Esophagus muscularis mucosa (tissue), 4 donors: ENCODE measurements around the gene TMEM255B. TPM values are rescaled to one million over a fixed set of nuclear protein-coding genes. Genes with fewer than 3 reads are reported as not detected.
A peak's percentile ranks its signal among the peaks of the same experiment; 100 is the strongest.

Experiments
- DNase-seq: peaks from one replicate; pipeline ENCODE4 v3.0.0-alpha.2; 2017; ENCODE audit errors: extremely low spot score
- H3K27ac ChIP-seq, 4 donors: fragments of 200-600 bp; sonication (generic); replicated peaks in 1 of 4; 1 replicate in 3 of 4; 2 replicates in 1 of 4; pipeline ENCODE4 v1.5.1; 2016 to 2019; ENCODE audit warnings: mild to moderate bottlenecking in 1 of 4
- H3K27me3 ChIP-seq, 4 donors: fragments of 200-600 bp; sonication (generic); one replicate each; pipeline versions ENCODE4 v1.5.1 to v1.6.0; 2016 to 2019
- H3K36me3 ChIP-seq, 4 donors: fragments of 200-600 bp; sonication (generic); one replicate each; pipeline ENCODE4 v1.5.1; 2016 to 2019
- H3K4me1 ChIP-seq, 4 donors: fragments of 200-600 bp; sonication (generic); one replicate each; pipeline ENCODE4 v1.5.1; 2016 to 2019
- H3K4me3 ChIP-seq, 4 donors: fragments of 200-600 bp; sonication (generic); 1 replicate in 2 of 4; 2 replicates in 2 of 4; pipeline ENCODE4 v1.5.1; 2016 to 2019; ENCODE audit warnings: mild to moderate bottlenecking in 4 of 4, moderate library complexity in 1 of 4
- H3K9me3 ChIP-seq, 4 donors: fragments of 200-600 bp; sonication (generic); 1 replicate in 3 of 4; 2 replicates in 1 of 4; pipeline ENCODE4 v1.5.1; 2016 to 2019
- EP300 ChIP-seq: sonication (generic); formaldehyde crosslinking; IDR thresholded peaks from one replicate; pipeline ENCODE4 v1.6.1; 2017; ENCODE audit warnings: antibody characterized with exemption
- POLR2A ChIP-seq: fragments of 450-650 bp; IDR thresholded peaks from one replicate; pipeline ENCODE4 v1.6.1; 2017; ENCODE audit warnings: antibody characterized with exemption, moderate library complexity, mild to moderate bottlenecking, low read depth
- POLR2AphosphoS5 ChIP-seq, 2 donors: sonication (generic); formaldehyde crosslinking; IDR thresholded peaks; one replicate each; pipeline ENCODE4 v1.6.1; 2017; ENCODE audit warnings: antibody characterized with exemption in 2 of 2
- WGBS: methylation state at CpG from one replicate; pipeline ENCODE4 v1.1.5; 2018; 5-methylcytosine and 5-hydroxymethylcytosine counted together
- intact Hi-C: fragments of 100-400 bp; cut with DNase I; formaldehyde crosslinking; loops from one replicate; pipeline ENCODE4 v1.15.1; 2023
- total RNA-seq, 4 donors: library from RNA; depleted of rRNA; stranded (reverse); fragments of >200 nt; gene quantifications; one replicate each; pipeline versions ENCODE4 v1.1.0 to v1.2.1, GENCODE V29; 2016
- TF ChIP-seq, protein P1 (sequence below), 3 experiments: fragments of 200-600 bp in 2 of 3; fragments of 450-650 bp in 1 of 3; sonication (generic) in 2 of 3; IDR thresholded peaks; one replicate each; pipeline ENCODE4 v1.5.1; 2017 to 2019; ENCODE audit warnings: antibody characterized with exemption in 3 of 3, mild to moderate bottlenecking in 2 of 3, moderate library complexity in 1 of 3

The TMEM255B gene
- total RNA-seq, 4 donors from 2014 or later: 4.1 to 12.3 (median 10.7) TPM

DNA sequence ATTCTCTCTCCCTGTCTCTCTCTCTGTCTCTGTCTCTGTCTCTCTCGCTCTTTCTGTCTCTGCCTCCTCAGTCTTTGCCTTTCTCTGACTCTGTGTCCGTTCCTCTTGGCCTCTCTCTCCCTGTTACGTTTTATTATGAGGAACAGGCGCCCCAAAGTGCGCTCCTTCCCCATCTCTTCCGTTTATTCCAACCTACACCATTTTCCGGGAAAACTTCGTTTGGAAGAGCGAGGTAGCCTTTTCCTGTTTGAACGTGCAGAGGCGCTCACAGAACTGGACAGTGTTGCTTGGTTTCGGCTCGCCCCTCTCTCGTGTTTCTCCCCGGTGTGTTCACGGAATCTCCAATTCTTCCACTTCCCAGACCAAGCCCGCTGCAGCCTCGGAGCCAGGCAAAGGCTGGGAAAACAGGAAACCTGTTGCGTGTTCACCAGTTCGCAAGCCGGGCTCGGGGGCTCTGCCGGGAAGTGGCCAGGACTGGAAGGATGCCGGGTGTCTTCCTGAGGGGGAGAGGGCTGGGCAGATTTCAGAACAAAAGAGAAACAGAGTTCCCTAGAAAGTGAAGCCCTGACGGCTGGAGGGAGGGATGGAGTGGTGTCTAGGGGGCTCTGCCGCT lies 605 bp downstream of the TMEM255B start:
- whole genome bisulfite sequencing: 1% methylated on average over 26 of the region's 26 CpGs
- Histone ChIP-seq H3K4me3 (peak overlapping the region; percentile 71 to 82 (median 76)), H3K36me3 (no peaks in the 10 kb centered on the region), H3K27me3 (no peaks in the 10 kb centered on the region), H3K4me1 (peaks cover 4 to 23% (median 21%) of the 10 kb centered on the region in 4 donors), H3K9me3 (no peaks in the 10 kb centered on the region), H3K27ac (peak overlapping the region; percentile 76 to 87 (median 80))
- TF ChIP-seq EP300 (peak; percentile 51), POLR2AphosphoS5 (IDR thresholded peaks at IDR 0.05) (peak in 1 of 2 donors; percentile 4), POLR2A (no peak)
- TF ChIP-seq, protein P1, sequence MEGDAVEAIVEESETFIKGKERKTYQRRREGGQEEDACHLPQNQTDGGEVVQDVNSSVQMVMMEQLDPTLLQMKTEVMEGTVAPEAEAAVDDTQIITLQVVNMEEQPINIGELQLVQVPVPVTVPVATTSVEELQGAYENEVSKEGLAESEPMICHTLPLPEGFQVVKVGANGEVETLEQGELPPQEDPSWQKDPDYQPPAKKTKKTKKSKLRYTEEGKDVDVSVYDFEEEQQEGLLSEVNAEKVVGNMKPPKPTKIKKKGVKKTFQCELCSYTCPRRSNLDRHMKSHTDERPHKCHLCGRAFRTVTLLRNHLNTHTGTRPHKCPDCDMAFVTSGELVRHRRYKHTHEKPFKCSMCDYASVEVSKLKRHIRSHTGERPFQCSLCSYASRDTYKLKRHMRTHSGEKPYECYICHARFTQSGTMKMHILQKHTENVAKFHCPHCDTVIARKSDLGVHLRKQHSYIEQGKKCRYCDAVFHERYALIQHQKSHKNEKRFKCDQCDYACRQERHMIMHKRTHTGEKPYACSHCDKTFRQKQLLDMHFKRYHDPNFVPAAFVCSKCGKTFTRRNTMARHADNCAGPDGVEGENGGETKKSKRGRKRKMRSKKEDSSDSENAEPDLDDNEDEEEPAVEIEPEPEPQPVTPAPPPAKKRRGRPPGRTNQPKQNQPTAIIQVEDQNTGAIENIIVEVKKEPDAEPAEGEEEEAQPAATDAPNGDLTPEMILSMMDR (IDR thresholded peaks at IDR 0.05): no peak
- no peak for DNase-seq
- intact Hi-C loops: no loop called here

DNA sequence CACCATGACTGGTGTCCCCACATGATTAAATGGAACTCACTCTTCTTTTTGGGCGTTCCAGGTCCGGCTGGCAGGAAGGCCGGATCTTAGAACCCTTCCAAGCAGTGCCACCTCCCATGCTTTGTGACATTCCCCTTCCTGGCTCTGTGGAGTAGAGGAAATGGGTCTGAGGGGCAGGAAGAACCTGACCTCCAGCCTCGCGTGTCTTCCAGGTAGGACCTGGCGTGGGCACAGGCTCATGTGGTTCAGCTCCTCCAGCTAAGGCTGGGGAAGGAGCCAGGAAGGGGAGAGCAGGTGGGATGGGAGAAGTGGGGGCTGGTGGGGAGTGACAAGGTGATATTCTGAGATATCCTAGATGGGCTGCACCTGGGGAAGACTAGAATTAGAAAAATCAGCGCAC lies 2.1 kb downstream of the TMEM255B start:
- Histone ChIP-seq H3K36me3 (no peaks in the 10 kb centered on the region), H3K4me3 (no peak overlapping the region), H3K27ac (no peak overlapping the region), H3K9me3 (no peaks in the 10 kb centered on the region), H3K27me3 (no peaks in the 10 kb centered on the region), H3K4me1 (peaks cover 4 to 23% (median 21%) of the 10 kb centered on the region in 4 donors)
- intact Hi-C loops: no loop called here
- 86% methylated on average over 7 of the region's 7 CpGs for WGBS
- TF ChIP-seq, protein P1 (IDR thresholded peaks at IDR 0.05): no peak
- TF ChIP-seq EP300 (peak; percentile 26), POLR2AphosphoS5 (IDR thresholded peaks at IDR 0.05) (no peak), POLR2A (no peak)
- DNase-seq: no peak

DNA sequence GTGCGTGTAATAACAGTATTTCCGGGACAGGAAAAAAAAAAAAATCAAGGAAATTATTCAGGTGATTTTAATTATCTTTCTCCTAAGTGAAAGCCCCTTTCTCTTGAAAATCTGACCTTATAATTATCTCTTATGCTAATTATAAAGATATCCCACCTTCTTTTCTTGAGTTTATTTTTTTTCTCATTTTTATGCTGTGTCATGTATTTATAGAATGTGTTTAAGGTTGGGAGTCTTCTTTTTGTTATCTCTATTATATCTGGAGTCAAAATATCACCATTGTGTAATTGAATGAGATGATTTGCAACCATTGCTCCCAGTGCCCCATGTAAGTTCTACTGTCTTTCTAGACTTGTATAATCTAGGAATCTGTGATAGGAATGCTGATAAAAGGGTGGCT lies 3.0 kb downstream of the TMEM255B start:
- peaks cover 0 to 4% (median 0%) of the 10 kb centered on the region in 4 donors for H3K36me3 ChIP-seq
- H3K9me3 ChIP-seq: no peaks in the 10 kb centered on the region
- no peak for DNase-seq
- intact Hi-C loops: no loop called here
- 78% methylated on average over 2 of the region's 2 CpGs for WGBS
- H3K4me1 ChIP-seq: peaks cover 4 to 23% (median 21%) of the 10 kb centered on the region in 4 donors
- no peak overlapping the region for H3K27ac ChIP-seq
- no peak for TF ChIP-seq EP300
- TF ChIP-seq, protein P1 (IDR thresholded peaks at IDR 0.05): no peak
- TF ChIP-seq POLR2A: no peak
- no peak for TF ChIP-seq POLR2AphosphoS5 (IDR thresholded peaks at IDR 0.05)
- H3K27me3 ChIP-seq: no peaks in the 10 kb centered on the region
- no peak overlapping the region for H3K4me3 ChIP-seq

DNA sequence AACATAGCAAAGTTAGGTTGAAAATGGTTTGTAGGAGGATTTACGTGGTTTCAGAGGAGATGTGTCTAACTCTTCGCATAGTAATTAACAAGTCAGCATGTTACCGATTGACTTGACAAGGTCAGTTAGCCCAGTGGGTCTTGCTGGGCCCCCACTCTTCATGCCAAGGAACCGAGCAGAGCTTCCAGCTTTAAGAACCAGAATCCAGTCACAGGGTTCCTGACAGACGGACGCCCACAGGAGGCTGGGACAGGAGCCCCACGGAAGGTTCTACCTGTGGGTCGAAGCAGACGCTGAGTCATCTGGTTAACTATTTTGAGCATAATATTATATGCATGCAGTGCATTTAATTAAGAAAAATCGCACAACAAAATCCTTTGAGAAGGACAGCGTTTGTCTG lies 3.5 kb downstream of the TMEM255B start:
- peaks cover 0 to 4% (median 0%) of the 10 kb centered on the region in 4 donors for H3K36me3 ChIP-seq
- H3K9me3 ChIP-seq: no peaks in the 10 kb centered on the region
- H3K4me1 ChIP-seq: peaks cover 4 to 23% (median 21%) of the 10 kb centered on the region in 4 donors
- intact Hi-C loops: no loop called here
- no peak overlapping the region for H3K4me3 ChIP-seq
- WGBS: 83% methylated on average over 11 of the region's 11 CpGs
- no peaks in the 10 kb centered on the region for H3K27me3 ChIP-seq
- DNase-seq: no peak
- H3K27ac ChIP-seq: no peak overlapping the region
- TF ChIP-seq, protein P1 (IDR thresholded peaks at IDR 0.05): no peak
- TF ChIP-seq POLR2A (no peak), POLR2AphosphoS5 (IDR thresholded peaks at IDR 0.05) (no peak), EP300 (no peak)

DNA sequence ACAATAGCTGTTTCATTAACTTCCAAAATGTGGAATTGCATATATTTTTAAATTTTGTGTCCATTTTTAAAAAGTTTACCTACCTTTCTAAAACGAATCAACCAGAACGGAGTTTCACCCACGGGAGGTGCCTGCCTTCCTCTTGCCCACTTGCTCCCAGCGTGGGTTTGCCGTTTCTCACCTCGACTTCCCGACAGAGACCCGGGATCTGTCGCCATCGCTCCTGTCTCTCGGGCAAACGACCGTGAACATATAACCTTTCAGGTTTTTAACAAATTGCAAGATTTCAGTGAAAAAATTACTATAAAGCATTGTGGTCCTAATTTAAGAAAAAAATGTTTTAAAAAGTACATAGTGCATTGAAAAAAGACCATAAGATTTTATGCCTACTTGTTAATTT lies 4.2 kb downstream of the TMEM255B start:
- intact Hi-C loops: no loop called here
- no peak overlapping the region for H3K4me3 ChIP-seq
- TF ChIP-seq POLR2A: no peak
- TF ChIP-seq, protein P1 (IDR thresholded peaks at IDR 0.05): no peak
- no peak for TF ChIP-seq EP300
- TF ChIP-seq POLR2AphosphoS5 (IDR thresholded peaks at IDR 0.05): no peak
- no peak for DNase-seq
- H3K9me3 ChIP-seq: no peaks in the 10 kb centered on the region
- H3K27me3 ChIP-seq: no peaks in the 10 kb centered on the region
- peaks cover 4 to 18% (median 16%) of the 10 kb centered on the region in 4 donors for H3K4me1 ChIP-seq
- WGBS: 84% methylated on average over 13 of the region's 13 CpGs
- H3K27ac ChIP-seq: no peak overlapping the region
- peaks cover 0 to 9% (median 0%) of the 10 kb centered on the region in 4 donors for H3K36me3 ChIP-seq
